Fibroblast of lung (primary cell): Measurements from ENCODE around the gene ZDHHC14. TPM values are rescaled to one million over a fixed set of nuclear protein-coding genes. Genes with fewer than 3 reads are reported as not detected.

Source experiments
- DNase-seq, 2 donors: peaks; one replicate each; pipeline versions ENCODE4 v3.0.0 to v3.0.0-alpha.2; 2010; ENCODE audit warnings: low read depth in 2 of 2
- H2AFZ ChIP-seq: 2 replicates; pipeline ENCODE4 v1.5.1; 2012; ENCODE audit warnings: low read length, control low read depth, inconsistent platforms
- H3K27ac ChIP-seq: 2 replicates; pipeline ENCODE4 v1.5.1; 2011; ENCODE audit warnings: low read length, control low read depth; ENCODE audit not compliant: insufficient read depth
- H3K27me3 ChIP-seq: 2 replicates; pipeline ENCODE4 v1.5.1; 2011; ENCODE audit warnings: mild to moderate bottlenecking, low read length; ENCODE audit not compliant: control insufficient read depth, insufficient read depth
- H3K36me3 ChIP-seq: 2 replicates; pipeline ENCODE4 v1.5.1; 2011; ENCODE audit warnings: low read length; ENCODE audit not compliant: control insufficient read depth, insufficient read depth
- H3K4me1 ChIP-seq: 2 replicates; pipeline ENCODE4 v1.5.1; 2011; ENCODE audit warnings: low read length; ENCODE audit not compliant: control insufficient read depth, insufficient read depth; ENCODE audit errors: extremely low read depth
- H3K4me2 ChIP-seq: 2 replicates; pipeline ENCODE4 v1.5.1; 2011; ENCODE audit warnings: low read length, control low read depth; ENCODE audit not compliant: insufficient read depth; ENCODE audit errors: extremely low read depth
- H3K4me3 ChIP-seq, 4 experiments: fragments of 200-600 bp in 1 of 4; sonication (generic) in 1 of 4; replicated peaks in 1 of 4; 2 replicates each; pipeline ENCODE4 v1.5.1; 2011 to 2016; ENCODE audit warnings: low read length in 4 of 4, low read depth in 3 of 4, mild to moderate bottlenecking in 3 of 4, control low read depth in 2 of 4, inconsistent platforms in 1 of 4, mixed read lengths in 1 of 4; ENCODE audit not compliant: insufficient read depth in 1 of 4; ENCODE audit errors: control extremely low read depth in 1 of 4
- H3K79me2 ChIP-seq: 2 replicates; pipeline ENCODE4 v1.5.1; 2012; ENCODE audit warnings: mild to moderate bottlenecking, low read length, inconsistent platforms; ENCODE audit not compliant: control insufficient read depth, insufficient read depth
- H3K9ac ChIP-seq: 2 replicates; pipeline ENCODE4 v1.5.1; 2011; ENCODE audit warnings: mild to moderate bottlenecking, low read length, control low read depth; ENCODE audit not compliant: insufficient read depth
- H3K9me3 ChIP-seq: 2 replicates; pipeline ENCODE4 v1.5.1; 2012; ENCODE audit warnings: low read depth, low read length; ENCODE audit not compliant: control insufficient read depth, insufficient read depth
- H4K20me1 ChIP-seq: 2 replicates; pipeline ENCODE4 v1.5.1; 2011; ENCODE audit warnings: low read length; ENCODE audit not compliant: control insufficient read depth, insufficient read depth; ENCODE audit errors: extremely low read depth
- EZH2 ChIP-seq: IDR thresholded peaks from 2 replicates; pipeline ENCODE4 v1.5.1; 2012; ENCODE audit warnings: low read length, control low read depth, mild to moderate bottlenecking; ENCODE audit errors: missing control alignments
- polyA minus RNA-seq: library from RNA; depleted of rRNA, polyadenylated mRNA; stranded (reverse); fragments of >200 nt; gene quantifications from 2 replicates; pipeline ENCODE4 v1.2.3, GENCODE V29; 2011; ENCODE audit warnings: low replicate concordance
- polyA plus RNA-seq, 2 donors: library from polyadenylated mRNA; depleted of rRNA in 1 of 2; stranded (reverse) in 1 of 2; unstranded in 1 of 2; fragments of >200 nt; gene quantifications; 2 replicates each; pipeline ENCODE4 v1.2.1, GENCODE V29; 2011 to 2012; ENCODE audit warnings: missing spikeins in 1 of 2
- total RNA-seq: library from RNA; depleted of rRNA; stranded (reverse); fragments of >200 nt; gene quantifications from 2 replicates; pipeline ENCODE4 v1.2.1, GENCODE V29; 2014
- TF ChIP-seq, protein P1 (sequence below), 2 donors: IDR thresholded peaks in 1 of 2; conservative IDR thresholded peaks in 1 of 2; 1 replicate in 1 of 2; 2 replicates in 1 of 2; pipeline ENCODE4 v1.5.1; 2011 to 2012; ENCODE audit warnings: low read length in 2 of 2, control low read depth in 1 of 2, inconsistent platforms in 1 of 2, low read depth in 1 of 2, mild to moderate bottlenecking in 1 of 2

Gene ZDHHC14
- total RNA-seq: 3.5 and 4.6 TPM in 2 replicates
- polyA plus RNA-seq: 1.7 and 2.3 TPM in 2 replicates
- 1.9 and 4.3 TPM in 2 replicates for polyA plus RNA-seq (2012)
- polyA minus RNA-seq: 2.1 and 3.4 TPM in 2 replicates

DNA sequence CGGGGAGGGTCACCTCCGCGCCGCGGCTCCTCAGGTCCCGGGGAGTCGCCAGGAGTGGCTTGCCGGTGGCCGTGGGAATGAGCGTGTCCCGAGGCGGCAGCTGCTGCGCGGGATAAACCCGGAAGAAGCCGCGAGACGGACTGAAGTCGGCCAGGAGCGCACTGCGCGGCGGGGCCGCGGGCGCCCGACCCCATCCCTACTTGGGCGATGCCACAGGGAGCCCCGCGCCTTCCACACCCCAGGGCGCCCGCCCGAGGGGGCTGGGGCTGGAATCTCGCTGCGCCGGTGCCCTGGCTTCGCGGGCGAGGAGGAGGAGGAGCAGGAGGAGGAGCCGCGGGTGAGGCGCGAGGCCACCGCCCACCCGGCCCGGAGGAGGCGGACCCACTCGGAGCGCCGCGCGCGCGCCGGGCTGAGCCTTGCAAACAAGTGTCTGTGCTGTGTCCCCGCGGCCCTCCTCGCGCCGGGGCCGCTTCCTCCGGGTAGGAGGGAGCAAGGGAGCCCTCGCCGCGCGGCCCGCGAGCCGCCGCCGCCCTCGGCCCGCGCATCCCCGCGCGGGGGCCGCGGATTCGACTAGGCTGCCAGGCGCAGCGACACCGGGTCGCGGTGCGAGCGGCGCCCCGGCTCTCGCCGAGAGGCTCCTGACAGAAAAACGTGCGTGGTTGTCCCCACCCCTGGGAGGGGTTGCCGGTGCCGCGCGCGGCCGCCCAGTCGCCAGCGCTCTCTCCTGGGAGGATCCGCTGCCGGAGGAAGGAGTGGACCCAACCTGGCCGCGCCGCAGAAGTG is at the start of gene ZDHHC14:
ZDHHC14 (plus strand) TSS at position 412 of the 783 bp plus-strand sequence.
- H3K9me3 ChIP-seq: no peaks in the 10 kb centered on the region
- H4K20me1 ChIP-seq: no peaks in the 10 kb centered on the region
- no peak for TF ChIP-seq EZH2
- H3K27me3 ChIP-seq: no peaks in the 10 kb centered on the region
- H3K4me1 ChIP-seq: no peaks in the 10 kb centered on the region
- peak within 1 kb of the TSS; percentile 59 for H3K9ac ChIP-seq
- no peaks in the 10 kb centered on the region for H3K79me2 ChIP-seq
- peak within 1 kb of the TSS; percentile 81 for H3K4me2 ChIP-seq
- H3K36me3 ChIP-seq: no peaks in the 10 kb centered on the region
- DNase-seq: peak; percentile 78 to 86
- peak within 1 kb of the TSS; percentile 60 to 92 (median 80) for H3K4me3 ChIP-seq
- peak within 1 kb of the TSS; percentile 80 for H2AFZ ChIP-seq
- peak within 1 kb of the TSS; percentile 68 for H3K27ac ChIP-seq

DNA sequence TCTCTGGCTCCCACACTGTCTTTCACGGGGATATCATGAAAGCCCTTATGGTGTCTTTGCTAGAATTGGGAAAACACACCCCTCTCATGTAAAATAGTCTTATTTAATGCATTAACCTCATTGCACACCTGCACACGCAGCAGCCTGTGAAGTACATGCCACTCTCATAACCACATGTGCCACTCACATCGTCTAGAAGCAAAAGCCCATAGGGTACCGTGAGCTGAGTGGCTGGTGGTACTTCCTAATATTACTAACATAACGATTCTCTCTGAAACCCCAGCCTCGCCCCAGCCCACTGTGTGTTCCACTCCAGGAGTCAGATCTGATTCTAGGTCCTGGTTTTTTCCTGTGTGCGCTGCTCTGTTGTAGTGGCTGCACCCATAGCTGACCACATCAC is 48.2 kb upstream of the ZDHHC14 start:
- Histone ChIP-seq H3K27ac (no peak overlapping the region), H3K36me3 (no peaks in the 10 kb centered on the region), H3K4me3 (no peak overlapping the region), H3K27me3 (peaks cover 11% of the 10 kb centered on the region), H2AFZ (no peak overlapping the region), H3K9me3 (no peaks in the 10 kb centered on the region), H3K4me1 (no peaks in the 10 kb centered on the region), H3K79me2 (no peaks in the 10 kb centered on the region), H3K4me2 (no peak overlapping the region), H4K20me1 (no peaks in the 10 kb centered on the region), H3K9ac (no peak overlapping the region)
- DNase-seq: no peak
- TF ChIP-seq EZH2: no peak
- TF ChIP-seq, protein P1, sequence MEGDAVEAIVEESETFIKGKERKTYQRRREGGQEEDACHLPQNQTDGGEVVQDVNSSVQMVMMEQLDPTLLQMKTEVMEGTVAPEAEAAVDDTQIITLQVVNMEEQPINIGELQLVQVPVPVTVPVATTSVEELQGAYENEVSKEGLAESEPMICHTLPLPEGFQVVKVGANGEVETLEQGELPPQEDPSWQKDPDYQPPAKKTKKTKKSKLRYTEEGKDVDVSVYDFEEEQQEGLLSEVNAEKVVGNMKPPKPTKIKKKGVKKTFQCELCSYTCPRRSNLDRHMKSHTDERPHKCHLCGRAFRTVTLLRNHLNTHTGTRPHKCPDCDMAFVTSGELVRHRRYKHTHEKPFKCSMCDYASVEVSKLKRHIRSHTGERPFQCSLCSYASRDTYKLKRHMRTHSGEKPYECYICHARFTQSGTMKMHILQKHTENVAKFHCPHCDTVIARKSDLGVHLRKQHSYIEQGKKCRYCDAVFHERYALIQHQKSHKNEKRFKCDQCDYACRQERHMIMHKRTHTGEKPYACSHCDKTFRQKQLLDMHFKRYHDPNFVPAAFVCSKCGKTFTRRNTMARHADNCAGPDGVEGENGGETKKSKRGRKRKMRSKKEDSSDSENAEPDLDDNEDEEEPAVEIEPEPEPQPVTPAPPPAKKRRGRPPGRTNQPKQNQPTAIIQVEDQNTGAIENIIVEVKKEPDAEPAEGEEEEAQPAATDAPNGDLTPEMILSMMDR (conservative IDR thresholded peaks at IDR 0.05 in 1 of 2, IDR thresholded peaks at IDR 0.05 in 1 of 2; ENCODE audit: low read depth in 1 of 2, low read length in 2 of 2): no peak

DNA sequence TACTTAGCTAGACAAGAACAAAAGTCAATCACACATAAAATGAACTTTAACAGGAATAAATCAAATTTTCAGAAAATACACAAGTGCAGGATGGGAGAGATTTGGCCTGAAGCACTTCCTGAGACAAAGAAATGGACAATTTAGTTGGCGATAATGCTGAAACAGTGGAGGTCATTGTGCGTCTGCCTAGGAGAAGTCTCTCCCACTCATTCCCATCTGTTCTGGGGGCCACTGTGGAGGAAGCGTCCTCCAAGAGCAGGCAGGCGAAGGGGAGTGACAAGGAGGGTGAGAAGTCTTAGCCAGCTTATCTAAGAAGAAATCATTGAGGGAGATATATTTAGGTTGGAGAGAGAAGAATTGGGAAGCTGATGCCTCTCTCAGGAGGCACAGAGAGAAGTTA is 47.5 kb upstream of the ZDHHC14 start:
- Histone ChIP-seq H3K36me3 (no peaks in the 10 kb centered on the region), H4K20me1 (no peaks in the 10 kb centered on the region), H3K9me3 (no peaks in the 10 kb centered on the region), H3K27me3 (peaks cover 15% of the 10 kb centered on the region), H3K4me2 (no peak overlapping the region), H3K4me1 (no peaks in the 10 kb centered on the region), H3K4me3 (no peak overlapping the region), H2AFZ (no peak overlapping the region), H3K9ac (no peak overlapping the region), H3K79me2 (no peaks in the 10 kb centered on the region), H3K27ac (no peak overlapping the region)
- no peak for DNase-seq
- TF ChIP-seq EZH2: no peak
- TF ChIP-seq, protein P1 (conservative IDR thresholded peaks at IDR 0.05 in 1 of 2, IDR thresholded peaks at IDR 0.05 in 1 of 2; ENCODE audit: low read depth in 1 of 2, low read length in 2 of 2): no peak
